Measurements from ENCODE around the gene IFT122.
"Not testable (repeated sequence)": the region's sequence is repeated elsewhere in the genome, so short reads cannot be mapped to it uniquely, and the experiment has no call there.

The IFT122 gene

GRCh38 chr3:129498603-129499488 is 58.8 kb downstream of the IFT122 start:
- DNase-seq: not testable (repeated sequence)

- not testable (repeated sequence) for DNase-seq
These were observed 59.7 kb downstream of the IFT122 start for GRCh38 chr3:129499604-129500333.

DNA sequence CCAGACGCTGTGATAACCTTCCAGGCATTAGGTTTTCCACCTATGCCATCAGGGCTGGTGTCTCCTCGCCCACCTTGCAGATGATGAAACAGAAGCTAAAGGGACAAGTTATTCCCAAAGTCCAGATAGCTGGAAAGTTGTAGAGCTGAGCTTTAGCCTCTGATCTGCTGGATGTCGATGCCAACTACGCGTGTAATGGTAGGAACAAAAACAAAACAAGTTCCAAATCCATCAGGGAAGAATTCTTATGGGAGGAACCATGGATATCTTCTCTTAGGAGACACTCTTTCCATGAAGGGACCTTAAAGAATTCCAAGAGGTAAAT is 60.3 kb downstream of the IFT122 start:
- DNase-seq: no peak

DNA sequence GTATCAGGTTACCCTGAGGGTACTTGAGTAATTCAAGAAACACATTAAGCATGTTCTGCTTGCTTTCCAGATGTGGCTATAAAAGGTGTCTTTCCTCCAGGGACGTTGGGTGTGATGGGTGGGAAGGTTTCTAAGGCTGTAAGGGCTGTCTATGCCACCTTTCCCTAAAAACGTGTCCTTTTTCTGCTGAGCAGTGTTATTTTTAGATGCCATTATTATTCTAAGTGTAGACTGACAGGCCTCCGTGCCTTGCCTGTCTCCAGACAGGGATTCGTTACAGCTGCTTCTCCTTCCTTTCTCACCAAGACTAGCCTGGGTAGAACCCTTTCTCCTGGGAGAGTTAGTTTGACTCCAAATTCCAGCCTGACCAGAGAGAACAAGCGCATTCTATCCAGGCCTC is 61.6 kb downstream of the IFT122 start:
- DNase-seq: no peak

DNA sequence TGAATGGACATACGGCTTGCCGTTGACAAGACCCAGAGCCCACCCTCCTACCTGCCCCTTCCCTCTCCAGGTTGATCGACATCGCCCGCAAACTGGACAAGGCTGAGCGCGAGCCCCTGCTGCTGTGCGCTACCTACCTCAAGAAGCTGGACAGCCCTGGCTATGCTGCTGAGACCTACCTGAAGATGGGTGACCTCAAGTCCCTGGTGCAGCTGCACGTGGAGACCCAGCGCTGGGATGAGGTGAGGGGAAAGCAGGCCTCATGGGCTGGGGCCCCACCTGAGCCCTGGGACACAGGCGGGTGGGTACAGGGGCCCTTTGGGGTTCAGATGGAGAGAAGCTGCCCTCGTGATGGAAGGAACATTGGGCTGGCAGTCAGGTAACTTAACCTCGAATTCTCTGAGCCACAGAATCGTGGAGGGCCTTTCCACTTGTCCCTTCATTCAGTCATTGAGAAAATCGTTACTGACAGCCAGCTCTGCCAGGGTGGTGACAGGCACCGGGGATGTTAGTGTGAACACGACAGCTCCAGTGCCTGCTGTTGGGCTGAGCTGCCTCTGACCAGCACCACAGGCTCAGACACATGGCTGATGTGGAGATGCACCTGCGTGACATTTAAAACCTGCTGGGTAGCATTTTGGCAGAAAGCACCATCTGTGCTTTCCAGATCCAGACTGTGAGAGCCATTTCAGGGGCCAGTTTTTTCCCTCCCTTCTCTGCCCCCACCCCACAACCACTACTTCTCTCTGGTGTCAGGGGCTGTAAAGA is 62.8 kb downstream of the IFT122 start:
- no peak for DNase-seq

- no peak for DNase-seq
These were observed 63.7 kb downstream of the IFT122 start for GRCh38 chr3:129503471-129504291.

DNA sequence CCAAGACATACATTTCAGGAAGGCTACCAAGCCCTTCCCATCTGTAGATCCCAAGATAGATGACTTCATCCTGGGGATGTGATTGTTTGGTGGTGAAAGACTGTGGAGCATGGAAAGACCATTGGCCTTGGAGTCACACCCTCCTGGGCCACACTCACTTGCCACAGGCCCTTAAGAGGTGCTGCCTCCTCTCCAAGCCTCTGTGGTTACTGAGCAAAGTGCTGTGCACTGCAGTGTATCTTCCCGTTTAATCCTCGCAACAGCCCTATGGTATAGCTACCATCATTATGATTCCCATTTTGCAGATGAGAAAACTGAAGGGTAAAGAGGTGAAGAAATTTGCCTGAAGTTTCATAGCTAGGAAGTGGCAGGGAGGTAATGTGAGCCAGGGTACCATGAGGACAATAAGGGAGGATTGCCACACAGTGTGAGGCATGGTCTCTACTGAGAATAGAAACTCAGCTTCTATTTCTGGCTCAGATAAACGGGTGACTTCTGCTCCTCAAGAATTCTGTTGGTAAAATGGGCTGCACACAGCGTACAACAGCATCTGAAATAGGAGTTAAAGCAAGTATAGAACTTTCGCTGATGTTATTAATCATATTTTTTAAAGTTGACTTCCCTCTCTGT is 64.6 kb downstream of the IFT122 start:
- DNase-seq: no peak

DNA sequence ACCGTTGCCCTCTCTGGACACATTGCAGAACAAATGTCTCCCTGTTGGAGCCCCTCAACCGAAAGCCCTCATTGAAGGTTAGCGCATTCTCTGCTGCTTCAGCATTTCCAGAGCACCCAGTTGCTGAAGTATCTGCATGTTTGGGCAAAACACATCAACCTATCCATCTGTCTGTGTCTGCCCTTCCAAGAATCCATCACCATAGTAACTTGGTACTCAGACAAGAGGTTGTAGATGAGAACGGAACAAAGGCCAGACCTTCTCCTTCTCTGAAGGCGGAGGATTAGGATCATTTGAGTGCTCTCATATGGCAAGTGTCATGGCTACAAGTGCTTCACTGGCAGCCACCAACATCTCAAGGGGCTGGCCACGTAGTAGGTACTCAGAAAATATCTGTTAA is 65.3 kb downstream of the IFT122 start:
- DNase-seq: no peak

DNA sequence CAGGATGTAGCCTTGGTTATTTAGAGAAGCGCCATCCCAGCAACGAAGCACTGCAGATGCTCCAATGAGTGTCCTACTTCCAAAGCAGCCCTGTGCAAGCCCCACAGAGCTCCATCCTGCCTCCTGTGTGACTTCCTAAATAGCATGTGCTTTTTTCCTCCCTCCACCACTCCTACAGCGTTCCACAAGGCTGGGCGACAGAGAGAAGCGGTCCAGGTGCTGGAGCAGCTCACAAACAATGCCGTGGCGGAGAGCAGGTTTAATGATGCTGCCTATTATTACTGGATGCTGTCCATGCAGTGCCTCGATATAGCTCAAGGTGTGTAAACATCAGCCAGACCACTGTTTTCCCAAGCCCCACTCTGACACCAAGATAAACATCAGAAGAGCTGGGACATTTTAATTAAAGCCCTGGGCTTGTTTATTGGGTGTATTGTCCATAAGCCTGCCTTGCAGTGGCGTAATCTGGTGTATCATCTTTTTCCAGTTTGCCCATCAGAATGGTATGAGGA is 66.3 kb downstream of the IFT122 start:
- no peak for DNase-seq

DNA sequence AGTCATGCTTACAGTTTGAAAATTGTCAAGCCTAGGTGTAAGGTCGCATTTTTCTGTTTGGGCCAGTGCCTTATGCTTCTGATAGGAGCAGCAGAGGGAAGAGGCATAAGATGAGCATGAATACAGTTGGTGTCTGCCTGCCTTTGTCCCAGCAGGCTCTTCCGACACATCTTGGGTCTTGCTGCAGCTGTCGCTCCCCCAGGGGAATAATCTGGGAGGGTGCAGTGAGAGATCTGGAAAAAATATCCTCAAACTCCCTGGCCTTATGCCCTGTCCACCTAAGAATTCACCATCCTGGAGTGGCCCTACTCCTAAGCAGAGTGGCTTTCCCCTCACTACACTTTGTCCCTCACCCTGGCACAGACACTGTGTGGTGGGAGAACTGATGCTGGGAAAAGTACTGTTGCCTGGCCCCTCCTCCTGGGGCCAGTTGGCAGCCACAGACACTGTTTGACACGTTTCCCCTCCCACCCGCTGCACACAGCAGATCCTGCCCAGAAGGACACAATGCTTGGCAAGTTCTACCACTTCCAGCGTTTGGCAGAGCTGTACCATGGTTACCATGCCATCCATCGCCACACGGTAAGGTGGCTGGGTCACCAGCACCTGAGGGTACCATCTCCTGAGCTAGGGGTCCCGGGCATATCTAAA is 67.3 kb downstream of the IFT122 start:
- DNase-seq: no peak

DNA sequence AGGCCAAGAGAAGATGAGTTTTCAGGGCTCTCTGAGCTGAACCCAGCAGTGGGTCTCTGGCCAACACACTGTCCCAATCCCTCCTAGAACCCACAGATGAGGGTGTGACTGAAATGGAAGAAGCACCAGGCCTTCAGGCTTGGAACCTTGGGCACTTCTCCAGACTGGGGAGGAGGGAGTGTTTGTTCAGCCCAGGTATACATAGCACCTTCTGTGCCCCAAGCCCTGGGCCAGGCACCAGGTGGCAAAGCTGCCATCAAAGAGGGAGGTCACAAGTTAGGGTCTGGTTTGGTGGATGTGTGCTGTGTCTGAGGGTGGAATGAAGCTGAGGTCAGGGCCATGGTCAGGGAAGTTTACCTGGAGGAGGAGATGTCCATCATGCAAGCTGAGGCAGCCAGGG is 72.6 kb downstream of the IFT122 start:
- DNase-seq: no peak

GRCh38 chr3:129513705-129514104 is 73.7 kb downstream of the IFT122 start:
- DNase-seq: no peak

GRCh38 chr3:129514110-129514509 is 74.1 kb downstream of the IFT122 start:
- DNase-seq: no peak

DNA sequence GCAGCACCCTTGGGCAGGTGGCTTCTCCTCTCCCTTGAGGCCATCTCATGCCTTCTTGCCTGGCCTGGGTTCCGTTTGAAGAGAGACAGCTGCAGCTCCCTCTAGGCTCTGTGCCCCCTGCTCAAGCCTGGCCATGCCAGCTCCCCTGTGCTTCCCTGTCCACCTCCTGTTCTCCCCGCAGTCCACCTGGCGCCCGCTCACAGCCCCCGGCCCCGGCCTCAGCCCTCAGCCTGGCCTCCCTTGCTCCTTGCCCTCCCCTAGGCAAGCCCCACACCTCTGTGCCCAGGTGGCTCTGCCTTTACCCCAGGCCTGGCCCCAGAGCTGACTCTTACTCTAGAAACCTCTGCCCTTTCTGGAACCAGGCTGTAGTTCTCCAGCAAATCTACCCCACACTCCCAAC is 74.5 kb downstream of the IFT122 start:
- no peak for DNase-seq

DNA sequence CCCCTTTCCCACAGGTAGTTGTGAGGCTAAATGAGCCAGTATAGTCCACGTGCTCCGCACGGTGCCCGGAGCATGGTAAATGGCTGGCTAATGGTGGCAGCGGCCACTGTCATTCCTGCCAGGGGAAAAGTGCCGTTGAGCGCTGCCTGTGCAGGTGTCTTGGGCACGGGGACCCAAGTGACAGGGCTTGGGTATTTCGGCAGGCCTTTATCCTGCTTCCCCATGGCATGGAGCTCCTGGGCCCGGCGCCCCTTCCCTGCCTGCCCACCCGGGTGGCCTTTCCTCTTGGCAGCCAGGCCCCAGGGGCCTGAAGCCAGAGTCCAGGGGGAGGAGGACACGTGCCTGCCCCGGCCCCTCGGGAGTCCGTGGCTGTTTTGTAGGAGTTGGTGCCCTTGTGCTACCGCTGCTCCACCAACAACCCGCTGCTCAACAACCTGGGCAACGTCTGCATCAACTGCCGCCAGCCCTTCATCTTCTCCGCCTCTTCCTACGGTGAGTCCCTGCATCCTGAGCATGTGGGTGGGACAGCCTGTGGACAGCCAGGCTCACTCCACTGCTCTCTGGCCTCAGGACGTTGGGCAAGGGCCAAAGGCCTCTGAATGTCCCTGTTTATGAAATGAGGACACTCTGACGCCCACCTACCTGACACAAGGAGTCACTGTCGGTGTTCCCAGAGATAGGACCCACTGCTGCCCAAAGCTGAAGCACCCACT is 75.2 kb downstream of the IFT122 start:
- DNase-seq: not testable (repeated sequence)

DNA sequence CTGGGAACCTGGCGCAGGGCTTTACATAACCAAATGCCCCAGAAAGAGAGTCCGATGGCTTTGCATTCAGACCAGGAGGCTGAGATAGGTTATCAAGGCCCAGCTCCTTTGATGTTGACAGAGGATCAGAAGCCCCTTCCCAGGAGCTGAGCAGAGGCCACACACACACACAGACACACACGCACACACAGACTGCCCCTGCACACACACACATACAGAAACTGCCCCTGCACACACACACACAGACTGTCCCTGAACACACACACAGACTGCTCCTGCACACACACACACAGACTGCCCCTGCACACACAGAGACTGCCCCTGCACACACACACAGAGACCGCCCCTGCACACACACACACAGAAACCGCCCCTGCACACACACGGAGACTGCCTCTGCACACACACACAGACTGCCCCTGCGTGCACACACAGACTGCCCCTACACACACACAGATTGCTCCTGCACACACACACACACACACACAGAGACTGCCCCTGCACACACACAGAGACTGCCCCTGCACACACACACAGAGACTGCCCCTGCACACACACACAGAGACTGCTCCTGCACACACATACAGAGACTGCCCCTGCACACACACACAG is 75.9 kb downstream of the IFT122 start:
- DNase-seq: not testable (repeated sequence)

DNA sequence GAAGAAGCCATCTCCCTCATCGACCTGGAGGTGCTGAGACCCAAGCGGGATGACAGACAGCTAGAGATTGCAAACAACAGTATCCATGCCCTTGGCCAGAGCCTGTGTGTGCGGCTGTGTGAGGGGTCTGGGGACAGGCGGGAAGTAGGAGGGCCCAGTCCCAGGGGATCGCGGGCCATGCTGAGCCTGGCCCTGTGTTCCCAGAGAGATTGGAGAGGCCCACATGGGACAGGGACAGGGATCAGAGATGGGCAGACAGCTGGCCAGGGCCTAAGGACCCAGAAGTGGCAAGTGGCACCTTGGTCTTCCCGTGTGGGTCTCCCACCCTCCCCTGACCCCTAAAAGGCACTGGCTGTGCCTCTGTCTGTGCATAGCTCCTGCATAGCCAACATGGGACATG is 77.5 kb downstream of the IFT122 start:
- DNase-seq: no peak

- DNase-seq: no peak
These were observed 78.1 kb downstream of the IFT122 start for GRCh38 chr3:129518038-129518561.

DNA sequence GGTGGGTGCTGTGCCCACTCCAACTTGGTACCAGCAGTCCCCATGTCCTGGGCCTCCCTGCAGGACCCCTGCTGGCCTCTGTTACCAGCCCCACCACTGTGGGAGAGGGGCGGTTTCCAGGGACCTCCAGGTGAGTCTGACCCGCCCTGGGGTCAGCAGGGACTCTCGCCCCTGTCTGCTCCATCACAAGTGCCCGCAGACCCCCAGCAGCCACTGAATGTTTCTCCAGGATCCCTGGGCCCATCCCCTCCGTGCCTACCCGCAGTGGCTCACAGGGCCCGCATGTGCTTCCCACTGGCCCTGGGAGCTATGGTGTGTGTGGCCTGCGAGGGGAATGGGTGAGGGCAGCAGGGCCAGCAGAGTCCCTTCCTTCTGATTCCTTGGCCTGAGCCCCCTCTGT is 78.6 kb downstream of the IFT122 start:
- DNase-seq: no peak

DNA sequence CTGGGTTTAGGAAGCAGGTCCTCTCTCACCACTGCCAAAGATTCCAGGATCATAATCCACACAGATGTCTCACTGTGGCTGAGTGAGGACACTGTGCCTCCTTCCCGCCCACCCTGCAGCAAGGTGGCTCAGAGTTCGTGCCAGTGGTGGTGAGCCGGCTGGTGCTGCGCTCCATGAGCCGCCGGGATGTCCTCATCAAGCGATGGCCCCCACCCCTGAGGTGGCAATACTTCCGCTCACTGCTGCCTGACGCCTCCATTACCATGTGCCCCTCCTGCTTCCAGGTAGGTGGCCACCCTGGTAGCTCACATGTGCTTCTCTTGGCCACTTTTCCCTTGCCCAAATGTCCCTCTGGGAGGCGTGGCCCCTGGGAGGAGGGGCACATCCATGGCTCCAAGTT is 79.4 kb downstream of the IFT122 start:
- DNase-seq: no peak
